Pancreas (tissue), 10 donors: ENCODE results near the gene GPSM1. TPM values are rescaled to one million over a fixed set of nuclear protein-coding genes. Genes with fewer than 3 reads are reported as not detected.

ENCODE experiments used
- ATAC-seq, 4 donors: fragments of 200-7000 bp; cut with Tn5 transposase; one replicate each; pipeline versions ENCODE4 v1.8.0 to v1.9.1; 2020; ENCODE audit warnings: mild to moderate bottlenecking in 4 of 4, moderate library complexity in 4 of 4
- DNase-seq, 6 donors: peaks; one replicate each; pipeline ENCODE4 v3.0.0-alpha.2; 2020
- FAIRE-seq: peaks from 2 replicates; lab custom pipeline; 2012; peaks lifted over from hg19 to GRCh38; lab: Jason Lieb, UNC
- H3K27ac ChIP-seq, 4 donors: fragments of 200-600 bp; sonication (generic); 1 replicate in 3 of 4; 2 replicates in 1 of 4; pipeline versions ENCODE4 v1.5.0 to v1.8.0; 2020
- H3K27me3 ChIP-seq, 4 donors: fragments of 200-600 bp; one replicate each; pipeline ENCODE4 v1.8.0; 2021
- H3K36me3 ChIP-seq, 3 donors: fragments of 200-600 bp; sonication (generic) in 1 of 3; one replicate each; pipeline versions ENCODE4 v1.5.0 to v1.8.0; 2020 to 2021
- H3K4me1 ChIP-seq, 3 donors: fragments of 200-600 bp; one replicate each; pipeline ENCODE4 v1.8.0; 2021
- H3K4me3 ChIP-seq, 4 donors: fragments of 200-600 bp; sonication (generic) in 2 of 4; one replicate each; pipeline versions ENCODE4 v1.5.0 to v1.8.0; 2020 to 2021
- H3K9me3 ChIP-seq, 4 donors: fragments of 200-600 bp; one replicate each; pipeline ENCODE4 v1.8.0; 2021
- CTCF ChIP-seq, 4 donors: fragments of 200-600 bp; sonication (generic) in 3 of 4; IDR thresholded peaks; one replicate each; pipeline versions ENCODE4 v1.5.0 to v1.8.0; 2021; ENCODE audit warnings: antibody characterized with exemption in 4 of 4
- WGBS, 2 donors: extraction: QIAGEN DNeasy Blood & Tissue Kit; methylation state at CpG; one replicate each; pipeline ENCODE4 v1.1.7; 2013; 5-methylcytosine and 5-hydroxymethylcytosine counted together
- intact Hi-C, 3 donors: fragments of 100-400 bp; cut with DNase I; formaldehyde crosslinking; loops; one replicate each; pipeline versions ENCODE4 v1.11.1 to v1.14.2; 2022
- polyA plus RNA-seq, 2 donors: library from polyadenylated mRNA; stranded (reverse); fragments of 200-250 nt; gene quantifications; one replicate each; pipeline ENCODE4 v1.2.3, GENCODE V29; 2013
- total RNA-seq, 6 donors: library from RNA; stranded (reverse); fragmentation: NEBNext Ultra II Directional in 4 of 6; extraction: Animal tissue kit (Norgen Biotek cat#: 25700) in 4 of 6; gene quantifications; one replicate each; pipeline versions ENCODE4 v1.2.1 to v1.2.4, GENCODE V29; 2021 to 2023
- donor health status: healthy with polysubstance abuse.
- donor health status: DM: no; HTN: no; CAD: no; lungs with moderate emphysema.
- donor health status: DM: no; HTN: no; CAD: no.
- donor health status: control.
- donor health status: control.
- donor health status: Bipolar disorder and iron deficiency.
- donor health status: DM: yes; HTN: yes; CAD: no.
- donor health status: DM: no; HTN: no; CAD: no.
- donor health status: DM: no; HTN: no; CAD: no.
- donor health status: DM: yes; HTN: yes; CAD: no.

The GPSM1 gene
- total and polyA plus RNA-seq, 8 donors = 6.8 to 54.4 (median 12.6) TPM

- no peak for FAIRE-seq
- WGBS, 2 donors = 92 to 95% methylated on average over 11 of the region's 11 CpGs
- Histone ChIP-seq H3K4me1 (no peaks in the 10 kb centered on the region), H3K27ac (no peak overlapping the region), H3K27me3 (no peaks in the 10 kb centered on the region), H3K9me3 (no peaks in the 10 kb centered on the region), H3K36me3 (peaks cover 0 to 60% (median 4%) of the 10 kb centered on the region in 3 donors), H3K4me3 (no peak overlapping the region)
- no peak for TF ChIP-seq CTCF (IDR thresholded peaks at IDR 0.05)
- intact Hi-C loops = no loop called here
- no peak for ATAC-seq
- DNase-seq = no peak
These were observed 57.7 kb downstream of the GPSM1 start for GRCh38 chr9:136385015-136385414.

GRCh38 chr9:136386018-136386417 is 58.7 kb downstream of the GPSM1 start:
- H3K27me3 ChIP-seq = no peaks in the 10 kb centered on the region
- intact Hi-C loops = no loop called here
- no peaks in the 10 kb centered on the region for H3K9me3 ChIP-seq
- 89 to 90% methylated on average over 13 of the region's 13 CpGs for WGBS, 2 donors
- FAIRE-seq = no peak
- peaks cover 0 to 52% (median 4%) of the 10 kb centered on the region in 3 donors for H3K36me3 ChIP-seq
- DNase-seq = no peak
- H3K4me1 ChIP-seq = no peaks in the 10 kb centered on the region
- no peak for ATAC-seq
- H3K4me3 ChIP-seq = no peak overlapping the region
- TF ChIP-seq CTCF (IDR thresholded peaks at IDR 0.05) = no peak
- H3K27ac ChIP-seq = no peak overlapping the region

GRCh38 chr9:136387217-136387616 is 59.9 kb downstream of the GPSM1 start:
- no peak for TF ChIP-seq CTCF (IDR thresholded peaks at IDR 0.05)
- Histone ChIP-seq H3K36me3 (peaks cover 0 to 49% (median 9%) of the 10 kb centered on the region in 3 donors), H3K9me3 (no peaks in the 10 kb centered on the region), H3K4me1 (no peaks in the 10 kb centered on the region), H3K27ac (no peak overlapping the region), H3K27me3 (no peaks in the 10 kb centered on the region), H3K4me3 (no peak overlapping the region)
- DNase-seq = no peak
- intact Hi-C loops = no loop called here
- no peak for FAIRE-seq
- ATAC-seq = no peak
- WGBS, 2 donors = 96 to 97% methylated on average over 19 of the region's 19 CpGs

DNA sequence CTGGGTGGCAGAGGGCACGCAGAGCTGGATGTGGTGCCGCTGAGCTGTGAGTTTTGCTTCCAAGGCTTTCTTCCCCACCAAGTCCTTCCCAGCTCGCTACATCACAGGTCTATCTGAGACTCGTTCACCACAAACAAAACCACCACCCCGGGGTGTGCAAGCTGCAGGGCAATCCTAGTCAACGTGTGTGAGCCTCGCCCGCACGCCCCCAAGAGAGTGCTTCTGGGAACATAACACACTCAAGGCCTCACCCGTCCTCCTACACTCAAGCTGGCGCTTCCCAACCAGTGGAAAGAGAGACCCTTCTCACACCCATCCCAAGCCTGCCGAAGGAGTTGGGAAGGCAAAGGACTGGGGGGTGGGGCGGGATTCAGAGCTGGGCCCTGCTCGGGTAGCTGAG is 62.1 kb downstream of the GPSM1 start:
- no peaks in the 10 kb centered on the region for H3K27me3 ChIP-seq
- peaks cover 0 to 53% (median 9%) of the 10 kb centered on the region in 3 donors for H3K36me3 ChIP-seq
- no peaks in the 10 kb centered on the region for H3K9me3 ChIP-seq
- no peak for FAIRE-seq
- DNase-seq = no peak
- no peaks in the 10 kb centered on the region for H3K4me1 ChIP-seq
- no peak overlapping the region for H3K27ac ChIP-seq
- WGBS, 2 donors = 86 to 92% methylated on average over 14 of the region's 14 CpGs
- TF ChIP-seq CTCF (IDR thresholded peaks at IDR 0.05) = no peak
- intact Hi-C loops = no loop called here
- H3K4me3 ChIP-seq = no peak overlapping the region
- ATAC-seq = no peak

DNA sequence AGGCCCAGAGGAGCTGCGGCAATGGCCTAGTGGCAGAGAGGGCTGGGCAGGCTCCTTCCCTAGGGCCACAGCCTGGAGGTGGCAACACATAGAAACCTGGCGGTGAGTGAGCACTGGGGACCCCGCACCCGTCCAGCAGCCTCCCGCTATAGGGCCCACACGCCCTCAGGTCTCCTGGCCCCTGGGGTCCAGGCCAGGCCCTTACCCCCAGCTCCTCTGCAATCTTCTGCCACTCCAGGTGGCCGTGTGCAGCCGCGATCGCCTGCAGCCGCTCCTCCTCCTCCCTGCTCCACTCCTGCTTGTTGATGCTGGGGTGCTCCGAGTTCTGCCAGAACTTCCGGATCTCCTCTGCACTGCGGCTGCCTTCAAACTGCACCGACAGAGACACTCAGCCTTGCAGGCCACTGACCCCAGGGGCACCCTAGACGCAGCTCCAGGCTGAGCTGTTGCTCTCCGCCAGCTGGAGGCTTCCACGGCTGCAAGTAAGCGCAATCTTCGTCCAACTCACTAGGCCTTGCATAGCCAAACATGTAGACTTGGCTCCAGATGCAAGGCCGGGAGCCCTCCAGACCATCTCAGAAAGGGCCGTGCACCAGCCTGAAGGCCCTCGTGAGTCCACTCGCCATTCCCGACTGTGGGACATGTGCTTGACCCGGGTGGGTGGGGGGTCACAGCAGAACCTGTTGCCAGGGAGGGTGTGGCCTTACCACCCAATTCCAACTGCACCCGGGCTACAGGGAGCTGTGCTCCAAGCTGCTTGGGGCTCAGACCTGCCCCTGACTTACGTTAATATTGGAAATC is 64.6 kb downstream of the GPSM1 start:
- TF ChIP-seq CTCF (IDR thresholded peaks at IDR 0.05) = no peak
- H3K4me1 ChIP-seq = no peaks in the 10 kb centered on the region
- H3K4me3 ChIP-seq = no peak overlapping the region
- DNase-seq (peak in 2 of 6 donors; percentile 35 to 50), FAIRE-seq (no peak), ATAC-seq (no peak)
- no peaks in the 10 kb centered on the region for H3K9me3 ChIP-seq
- 90 to 91% methylated on average over 28 of the region's 28 CpGs for WGBS, 2 donors
- peaks cover 0 to 65% (median 31%) of the 10 kb centered on the region in 3 donors for H3K36me3 ChIP-seq
- intact Hi-C loops = no loop called here
- no peaks in the 10 kb centered on the region for H3K27me3 ChIP-seq
- no peak overlapping the region for H3K27ac ChIP-seq
